ENCODE measurements around the gene ARL5A. TPM values are rescaled to one million over a fixed set of nuclear protein-coding genes. Genes with fewer than 3 reads are reported as not detected.

The ARL5A gene
- total RNA-seq, 1 experiment from 2014 or later = 55.0 TPM

DNA sequence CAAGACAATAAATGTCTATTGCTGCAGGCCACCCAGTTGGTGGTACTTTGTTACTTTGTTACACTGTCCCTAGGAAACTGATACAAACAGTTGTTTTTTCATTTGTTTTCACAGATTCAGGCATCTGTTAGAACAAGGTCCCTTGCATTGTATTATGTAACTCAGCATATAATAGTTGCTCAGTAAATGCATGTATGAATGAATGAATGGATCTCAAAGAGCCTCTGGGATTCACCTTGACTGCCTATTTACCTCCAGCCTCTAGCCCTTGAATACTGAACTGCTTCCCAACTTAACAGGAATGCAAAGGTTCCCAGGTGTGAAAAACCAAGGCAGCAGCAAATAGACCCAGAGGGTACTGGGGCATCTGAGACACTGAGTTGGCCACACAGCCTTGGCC, 66.5 kb downstream of the ARL5A start:
- Histone ChIP-seq H3K4me3 (ENCODE audit: low read depth, low read length, poor library complexity, severe bottlenecking) (no peak overlapping the region), H3K36me3 (ENCODE audit: insufficient read depth, low read length, poor library complexity, severe bottlenecking) (no peaks in the 10 kb centered on the region), H3K9me3 (ENCODE audit: low read depth, low read length, poor library complexity, severe bottlenecking) (no peaks in the 10 kb centered on the region), H3K27me3 (replicated peaks; ENCODE audit: insufficient read depth, low read depth, low read length, poor library complexity) (no peaks in the 10 kb centered on the region), H3K4me1 (ENCODE audit: insufficient read depth, low read length, poor library complexity, severe bottlenecking) (peaks cover 10% of the 10 kb centered on the region), H3K27ac (ENCODE audit: low read depth, low read length, poor library complexity, severe bottlenecking) (no peak overlapping the region)
- ChIA-PET POLR2A (ENCODE audit: low non-redundant PET) (no interaction called here), CTCF (no interaction called here)
- intact Hi-C loops (cut with micrococcal nuclease; ENCODE audit: unreplicated experiment) = no loop called here
- no peak for DNase-seq (ENCODE audit: low spot score)
- no TSS peak for BruUV-seq (replicated peaks)
- no peak for TF ChIP-seq EZH2 (IDR thresholded peaks at IDR 0.05; ENCODE audit: borderline replicate concordance, low read depth, low read length, poor library complexity, severe bottlenecking)
- TF ChIP-seq, protein P1, sequence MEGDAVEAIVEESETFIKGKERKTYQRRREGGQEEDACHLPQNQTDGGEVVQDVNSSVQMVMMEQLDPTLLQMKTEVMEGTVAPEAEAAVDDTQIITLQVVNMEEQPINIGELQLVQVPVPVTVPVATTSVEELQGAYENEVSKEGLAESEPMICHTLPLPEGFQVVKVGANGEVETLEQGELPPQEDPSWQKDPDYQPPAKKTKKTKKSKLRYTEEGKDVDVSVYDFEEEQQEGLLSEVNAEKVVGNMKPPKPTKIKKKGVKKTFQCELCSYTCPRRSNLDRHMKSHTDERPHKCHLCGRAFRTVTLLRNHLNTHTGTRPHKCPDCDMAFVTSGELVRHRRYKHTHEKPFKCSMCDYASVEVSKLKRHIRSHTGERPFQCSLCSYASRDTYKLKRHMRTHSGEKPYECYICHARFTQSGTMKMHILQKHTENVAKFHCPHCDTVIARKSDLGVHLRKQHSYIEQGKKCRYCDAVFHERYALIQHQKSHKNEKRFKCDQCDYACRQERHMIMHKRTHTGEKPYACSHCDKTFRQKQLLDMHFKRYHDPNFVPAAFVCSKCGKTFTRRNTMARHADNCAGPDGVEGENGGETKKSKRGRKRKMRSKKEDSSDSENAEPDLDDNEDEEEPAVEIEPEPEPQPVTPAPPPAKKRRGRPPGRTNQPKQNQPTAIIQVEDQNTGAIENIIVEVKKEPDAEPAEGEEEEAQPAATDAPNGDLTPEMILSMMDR (conservative IDR thresholded peaks at IDR 0.05; ENCODE audit: low read depth, low read length) = no peak

DNA sequence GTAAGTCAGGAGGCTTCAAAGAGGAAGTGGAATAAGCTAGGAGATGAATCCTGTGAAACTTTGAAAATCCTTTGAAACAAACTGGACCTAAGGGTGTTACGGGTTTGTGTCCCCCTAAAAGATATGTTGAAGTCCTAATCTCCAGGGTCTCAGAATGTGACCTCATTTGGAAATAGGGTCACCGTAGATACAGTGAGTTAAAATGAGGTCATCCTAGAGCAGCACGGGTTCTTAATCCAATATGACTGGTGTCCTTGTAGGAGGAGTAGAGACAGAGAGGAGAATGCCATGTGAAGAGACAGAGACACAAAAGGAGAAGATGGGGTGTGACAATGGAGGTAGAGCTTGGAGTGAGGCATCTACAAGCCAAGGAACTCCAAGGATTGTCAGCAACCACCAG, 67.0 kb downstream of the ARL5A start:
- no peaks in the 10 kb centered on the region for H3K36me3 ChIP-seq (ENCODE audit: insufficient read depth, low read length, poor library complexity, severe bottlenecking)
- no peaks in the 10 kb centered on the region for H3K9me3 ChIP-seq (ENCODE audit: low read depth, low read length, poor library complexity, severe bottlenecking)
- H3K4me1 ChIP-seq (ENCODE audit: insufficient read depth, low read length, poor library complexity, severe bottlenecking) = peaks cover 5% of the 10 kb centered on the region
- DNase-seq (ENCODE audit: low spot score) = no peak
- H3K27me3 ChIP-seq (replicated peaks; ENCODE audit: insufficient read depth, low read depth, low read length, poor library complexity) = no peaks in the 10 kb centered on the region
- TF ChIP-seq, protein P1 (conservative IDR thresholded peaks at IDR 0.05; ENCODE audit: low read depth, low read length) = no peak
- TF ChIP-seq EZH2 (IDR thresholded peaks at IDR 0.05; ENCODE audit: borderline replicate concordance, low read depth, low read length, poor library complexity, severe bottlenecking) = no peak
- no peak overlapping the region for H3K4me3 ChIP-seq (ENCODE audit: low read depth, low read length, poor library complexity, severe bottlenecking)
- POLR2A ChIA-PET (ENCODE audit: low non-redundant PET) = no interaction called here
- no peak overlapping the region for H3K27ac ChIP-seq (ENCODE audit: low read depth, low read length, poor library complexity, severe bottlenecking)
- BruUV-seq (replicated peaks) = no TSS peak
- intact Hi-C loops (cut with micrococcal nuclease; ENCODE audit: unreplicated experiment) = no loop called here
- CTCF ChIA-PET = no interaction called here

DNA sequence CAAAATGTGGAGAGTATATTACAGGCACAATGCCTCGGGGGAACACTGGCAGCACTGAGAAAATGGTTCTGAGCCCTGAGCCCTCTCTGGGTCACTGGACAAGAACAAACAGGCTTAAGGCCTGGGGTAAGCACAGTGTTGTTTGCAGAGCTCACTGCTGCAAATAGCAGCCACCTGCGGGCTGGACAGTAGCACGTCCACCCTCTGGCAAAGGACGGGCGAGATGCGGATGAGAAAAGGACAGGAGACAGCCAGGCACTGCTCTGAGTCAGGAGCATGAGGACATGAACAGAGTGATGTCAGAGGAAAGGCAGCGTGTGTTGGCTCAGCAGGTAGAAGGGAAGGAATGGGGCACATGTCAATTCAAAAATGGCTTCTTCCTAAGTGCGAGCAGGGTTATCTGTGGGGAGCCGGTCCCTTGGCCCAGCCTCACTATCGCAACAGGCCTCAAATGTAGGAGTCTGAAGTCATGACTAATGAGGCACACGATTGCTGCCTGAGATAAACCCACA, 68.0 kb downstream of the ARL5A start:
- TF ChIP-seq, protein P1 (conservative IDR thresholded peaks at IDR 0.05; ENCODE audit: low read depth, low read length) = no peak
- TF ChIP-seq EZH2 (IDR thresholded peaks at IDR 0.05; ENCODE audit: borderline replicate concordance, low read depth, low read length, poor library complexity, severe bottlenecking) = no peak
- no peak for DNase-seq (ENCODE audit: low spot score)
- Histone ChIP-seq H3K9me3 (ENCODE audit: low read depth, low read length, poor library complexity, severe bottlenecking) (no peaks in the 10 kb centered on the region), H3K4me3 (ENCODE audit: low read depth, low read length, poor library complexity, severe bottlenecking) (no peak overlapping the region), H3K36me3 (ENCODE audit: insufficient read depth, low read length, poor library complexity, severe bottlenecking) (no peaks in the 10 kb centered on the region), H3K27me3 (replicated peaks; ENCODE audit: insufficient read depth, low read depth, low read length, poor library complexity) (no peaks in the 10 kb centered on the region), H3K4me1 (ENCODE audit: insufficient read depth, low read length, poor library complexity, severe bottlenecking) (no peaks in the 10 kb centered on the region), H3K27ac (ENCODE audit: low read depth, low read length, poor library complexity, severe bottlenecking) (no peak overlapping the region)
- POLR2A ChIA-PET (ENCODE audit: low non-redundant PET) = no interaction called here
- CTCF ChIA-PET = no interaction called here
- intact Hi-C loops (cut with micrococcal nuclease; ENCODE audit: unreplicated experiment) = no loop called here
- BruUV-seq (replicated peaks) = no TSS peak
